ENCODE measurements around the gene CROCC2.

The CROCC2 gene

GRCh38 chr2:240930631-240931318, 24.6 kb downstream of the CROCC2 start:
- no peak for TF ChIP-seq CTCF (IDR thresholded peaks at IDR 0.05; ENCODE audit: low read depth, low read length)
- Histone ChIP-seq H3K36me3 (no peaks in the 10 kb centered on the region), H3K9me3 (ENCODE audit: severe bottlenecking) (no peaks in the 10 kb centered on the region), H3K27ac (no peak overlapping the region), H3K4me3 (ENCODE audit: low read depth, low read length) (no peak overlapping the region), H3K27me3 (ENCODE audit: insufficient read depth, low read depth, severe bottlenecking) (no peaks in the 10 kb centered on the region)
- peak; percentile 3 for DNase-seq

- DNase-seq = no peak
- TF ChIP-seq CTCF (IDR thresholded peaks at IDR 0.05; ENCODE audit: low read depth, low read length) = no peak
- Histone ChIP-seq H3K4me3 (ENCODE audit: low read depth, low read length) (no peak overlapping the region), H3K9me3 (ENCODE audit: severe bottlenecking) (peaks cover under 1% of the 10 kb centered on the region), H3K27me3 (ENCODE audit: insufficient read depth, low read depth, severe bottlenecking) (no peaks in the 10 kb centered on the region), H3K27ac (no peak overlapping the region), H3K36me3 (no peaks in the 10 kb centered on the region)
Observed at GRCh38 chr2:240931319-240931949, 25.3 kb downstream of the CROCC2 start.

- Histone ChIP-seq H3K9me3 (ENCODE audit: severe bottlenecking) (peaks cover 3% of the 10 kb centered on the region), H3K27me3 (ENCODE audit: insufficient read depth, low read depth, severe bottlenecking) (no peaks in the 10 kb centered on the region), H3K27ac (no peak overlapping the region), H3K36me3 (no peaks in the 10 kb centered on the region), H3K4me3 (ENCODE audit: low read depth, low read length) (no peak overlapping the region)
- TF ChIP-seq CTCF (IDR thresholded peaks at IDR 0.05; ENCODE audit: low read depth, low read length) = no peak
- DNase-seq = peak; percentile 4
Observed at GRCh38 chr2:240932001-240932723, 26.0 kb downstream of the CROCC2 start.

- Histone ChIP-seq H3K27ac (no peak overlapping the region), H3K4me3 (ENCODE audit: low read depth, low read length) (no peak overlapping the region), H3K9me3 (ENCODE audit: severe bottlenecking) (peaks cover 3% of the 10 kb centered on the region), H3K27me3 (ENCODE audit: insufficient read depth, low read depth, severe bottlenecking) (no peaks in the 10 kb centered on the region), H3K36me3 (no peaks in the 10 kb centered on the region)
- DNase-seq = no peak
- TF ChIP-seq CTCF (IDR thresholded peaks at IDR 0.05; ENCODE audit: low read depth, low read length) = no peak
Observed at GRCh38 chr2:240932724-240933047, 26.6 kb downstream of the CROCC2 start.

GRCh38 chr2:240933048-240933965, 27.2 kb downstream of the CROCC2 start:
- H3K27me3 ChIP-seq (ENCODE audit: insufficient read depth, low read depth, severe bottlenecking) = no peaks in the 10 kb centered on the region

More at GRCh38 chr2:240933048-240933965, 27.2 kb downstream of the CROCC2 start:
- TF ChIP-seq CTCF (IDR thresholded peaks at IDR 0.05; ENCODE audit: low read depth, low read length) = no peak
- no peak overlapping the region for H3K27ac ChIP-seq
- H3K9me3 ChIP-seq (ENCODE audit: severe bottlenecking) = peaks cover 3% of the 10 kb centered on the region
- DNase-seq = peak; percentile 6
- no peaks in the 10 kb centered on the region for H3K36me3 ChIP-seq
- no peak overlapping the region for H3K4me3 ChIP-seq (ENCODE audit: low read depth, low read length)

Measured in WERI-Rb-1 (cell line).